GM21423 (cell line): ENCODE measurements around the gene MYBPC1.
"Not testable (repeated sequence)": the region's sequence is repeated elsewhere in the genome, so short reads cannot be mapped to it uniquely, and the experiment has no call there.

Experiments
- ATAC-seq: cut with Tn5 transposase; IDR thresholded peaks from one replicate; pipeline ENCODE4 v1.9.1; 2021; ENCODE audit warnings: mild to moderate bottlenecking, moderate library complexity; ENCODE audit not compliant: unreplicated experiment

Gene MYBPC1

GRCh38 chr12:101594700-101595099 lies at the start of gene MYBPC1:
TSS of gene MYBPC1 (plus strand) at chr12:101594971. CDS start at chr12:101595071, 100 bp downstream.
- no peak for ATAC-seq

GRCh38 chr12:101551362-101552114 lies 43.2 kb upstream of the MYBPC1 start:
- no peak for ATAC-seq

DNA sequence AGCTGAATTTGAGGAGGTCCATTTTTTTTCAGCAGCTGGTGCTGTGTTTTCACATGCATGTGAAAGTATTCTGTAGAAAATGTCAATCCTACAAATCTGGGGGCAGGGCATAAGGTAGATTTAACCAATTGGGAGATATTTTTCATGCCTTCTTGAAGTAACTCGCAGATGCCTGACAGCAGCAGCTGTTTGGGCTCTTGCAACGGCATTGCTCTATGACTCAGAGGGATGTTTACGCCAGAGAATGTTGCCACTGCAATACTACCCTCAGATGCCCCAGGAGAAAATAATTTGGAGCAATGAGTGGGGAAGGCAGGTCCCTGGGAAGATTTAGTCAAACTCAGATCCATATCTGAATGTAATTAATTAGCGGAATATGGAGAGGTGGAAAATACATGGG lies 42.5 kb upstream of the MYBPC1 start:
- no peak for ATAC-seq

DNA sequence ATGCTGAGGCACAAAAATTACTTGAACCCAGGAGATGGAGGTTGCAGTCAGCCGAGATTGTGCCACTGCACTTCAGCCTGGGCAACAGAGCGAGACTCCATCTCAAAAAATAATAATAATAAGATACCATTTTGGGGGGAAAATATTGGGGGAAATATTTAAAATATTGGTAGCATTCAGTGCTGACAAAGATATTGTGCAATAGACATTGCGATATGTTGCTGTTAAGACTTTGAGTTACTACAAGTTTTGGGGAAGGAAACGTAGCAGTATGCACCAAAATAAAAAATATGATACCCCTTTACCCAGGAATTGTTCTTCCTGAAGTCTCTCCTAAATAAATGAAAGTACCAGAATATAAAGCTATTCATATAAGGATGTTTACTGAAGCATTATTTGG lies 37.7 kb upstream of the MYBPC1 start:
- ATAC-seq: no peak

GRCh38 chr12:101558726-101559125 lies 36.0 kb upstream of the MYBPC1 start:
- ATAC-seq: not testable (repeated sequence)

GRCh38 chr12:101563212-101563611 lies 31.6 kb upstream of the MYBPC1 start:
- ATAC-seq: no peak

DNA sequence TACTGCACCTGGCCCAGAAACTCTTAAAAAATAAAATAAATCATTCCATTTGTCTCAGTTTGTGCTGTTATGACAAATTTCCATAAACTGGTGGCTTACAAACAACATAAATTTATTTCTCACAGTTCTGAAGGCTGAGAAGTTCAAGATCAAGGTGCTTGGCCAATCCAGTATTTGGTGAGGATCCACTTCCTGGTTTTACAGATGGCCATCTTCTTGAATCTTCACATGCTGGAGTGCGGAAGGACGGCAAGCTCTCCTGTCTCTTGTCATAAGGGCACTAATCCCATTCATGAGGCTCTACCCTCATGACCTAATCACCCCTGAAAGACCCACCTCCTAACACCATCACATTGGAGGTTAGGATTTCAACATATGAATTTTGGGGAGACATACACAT lies 29.9 kb upstream of the MYBPC1 start:
- no peak for ATAC-seq

DNA sequence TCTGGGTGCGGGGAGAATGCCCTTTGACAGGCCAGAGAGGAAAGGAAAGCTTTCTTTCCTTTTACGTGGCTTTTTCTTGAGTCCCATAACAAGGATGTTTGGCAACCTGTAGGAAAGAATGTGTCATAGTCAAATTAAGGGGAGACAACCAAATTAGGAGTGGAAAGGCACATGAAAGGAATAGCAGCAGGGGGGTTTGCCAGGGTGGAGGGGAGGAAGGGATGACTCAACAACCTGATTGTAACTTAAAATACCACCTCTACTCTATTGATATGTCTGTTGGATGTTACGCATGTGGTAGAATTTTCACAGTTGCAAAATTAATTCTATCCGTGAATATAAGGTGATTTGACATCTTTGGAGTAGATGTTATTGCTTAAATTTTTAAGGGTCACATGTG lies 28.5 kb upstream of the MYBPC1 start:
- no peak for ATAC-seq

DNA sequence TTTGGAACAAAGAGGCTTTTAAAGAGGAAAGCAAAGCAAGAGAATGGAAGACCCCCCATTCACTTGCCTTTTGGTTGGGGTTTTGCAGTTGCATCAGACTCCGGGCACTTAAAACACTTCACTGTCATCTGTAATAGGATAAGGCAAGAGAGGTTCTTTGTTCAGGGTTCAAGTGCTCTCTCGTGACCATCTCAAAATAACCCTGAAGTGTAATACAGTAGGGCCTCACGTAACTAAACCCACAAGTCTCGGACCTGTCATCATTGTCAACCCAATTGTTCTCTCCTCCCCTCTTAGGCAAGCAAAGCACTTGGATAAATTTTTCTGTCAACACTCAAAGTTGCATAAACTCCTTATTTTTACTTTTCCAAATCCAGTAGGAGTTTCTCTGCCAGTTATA lies 26.9 kb upstream of the MYBPC1 start:
- no peak for ATAC-seq

- no peak for ATAC-seq
Observed at GRCh38 chr12:101570047-101570446, 24.7 kb upstream of the MYBPC1 start.

DNA sequence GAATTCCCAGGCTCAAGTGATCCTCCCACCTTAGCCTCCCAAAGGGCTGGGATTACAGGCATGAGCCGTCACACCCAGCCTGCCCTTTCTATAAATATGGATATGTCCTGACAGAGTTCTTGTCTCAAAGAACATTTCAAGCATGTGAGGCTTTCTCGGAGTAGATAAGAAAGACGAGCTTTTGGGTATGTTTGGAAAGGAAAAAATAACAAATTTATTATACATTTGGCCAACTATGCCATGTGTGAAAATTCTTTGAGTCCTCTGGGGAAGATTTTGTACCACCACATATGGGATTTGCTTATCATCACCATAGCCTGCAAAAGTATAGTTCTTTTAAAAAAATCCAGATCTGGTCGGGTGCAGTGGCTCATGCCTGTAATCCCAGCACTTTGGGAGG lies 23.7 kb upstream of the MYBPC1 start:
- ATAC-seq: no peak

DNA sequence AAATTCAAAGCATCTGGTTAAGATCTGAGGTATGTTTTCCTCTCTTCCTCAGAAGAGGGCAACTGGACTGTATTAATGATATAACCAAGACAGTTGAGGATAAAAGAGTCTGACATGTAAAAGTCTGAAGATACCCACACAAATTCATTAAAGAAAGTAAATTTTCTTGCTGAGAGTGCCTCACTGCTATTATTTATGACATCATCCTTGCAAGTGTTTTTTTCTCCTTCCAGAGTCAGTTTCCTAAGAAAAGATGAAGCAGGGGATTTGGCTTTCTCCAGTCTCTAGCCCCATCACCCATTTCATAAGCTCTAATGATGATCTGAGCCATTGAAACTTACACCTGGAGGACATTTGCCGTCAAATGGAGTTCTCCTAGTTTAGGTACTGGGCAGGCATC lies 21.0 kb upstream of the MYBPC1 start:
- ATAC-seq: no peak

DNA sequence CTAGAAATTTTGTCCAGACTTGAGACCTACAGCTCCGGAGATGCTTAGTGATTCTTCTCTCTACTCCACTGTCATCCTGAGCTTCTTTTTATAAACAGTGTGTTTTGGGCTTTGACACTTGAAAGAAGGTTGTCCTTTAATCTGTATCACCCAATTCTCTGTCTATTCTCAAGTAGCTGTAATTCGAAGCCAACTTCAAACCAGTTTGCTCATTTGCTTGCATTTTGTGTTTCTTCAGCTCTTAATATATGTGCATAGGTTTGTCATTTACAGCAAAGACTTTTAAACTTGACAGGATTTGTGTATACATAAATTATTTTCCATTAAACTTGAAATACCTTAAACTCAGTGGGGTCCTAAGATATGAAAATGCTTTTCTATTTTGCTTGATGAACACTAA lies 16.4 kb upstream of the MYBPC1 start:
- ATAC-seq: no peak

GRCh38 chr12:101581190-101581589 lies 13.6 kb upstream of the MYBPC1 start:
- no peak for ATAC-seq

GRCh38 chr12:101582937-101583336 lies 11.8 kb upstream of the MYBPC1 start:
- no peak for ATAC-seq

DNA sequence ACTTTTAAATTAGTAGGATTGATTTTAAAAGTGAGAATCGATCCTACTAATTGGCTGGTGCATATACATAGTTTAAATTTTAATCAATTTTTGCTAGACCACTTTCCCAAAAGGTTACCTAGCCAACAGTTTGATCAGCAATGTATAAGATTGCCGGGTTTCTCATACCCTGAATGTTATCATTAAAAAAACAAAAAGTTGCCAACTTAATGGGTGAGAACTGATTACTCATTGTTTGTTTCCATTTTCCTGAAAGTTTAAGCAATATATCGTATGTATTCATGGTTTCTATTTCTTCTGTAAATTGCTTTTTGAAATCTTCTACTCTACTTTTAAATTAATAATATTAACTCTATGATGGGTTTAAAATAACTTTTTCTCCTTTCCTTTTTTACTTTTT lies 4.4 kb upstream of the MYBPC1 start:
- ATAC-seq: no peak

DNA sequence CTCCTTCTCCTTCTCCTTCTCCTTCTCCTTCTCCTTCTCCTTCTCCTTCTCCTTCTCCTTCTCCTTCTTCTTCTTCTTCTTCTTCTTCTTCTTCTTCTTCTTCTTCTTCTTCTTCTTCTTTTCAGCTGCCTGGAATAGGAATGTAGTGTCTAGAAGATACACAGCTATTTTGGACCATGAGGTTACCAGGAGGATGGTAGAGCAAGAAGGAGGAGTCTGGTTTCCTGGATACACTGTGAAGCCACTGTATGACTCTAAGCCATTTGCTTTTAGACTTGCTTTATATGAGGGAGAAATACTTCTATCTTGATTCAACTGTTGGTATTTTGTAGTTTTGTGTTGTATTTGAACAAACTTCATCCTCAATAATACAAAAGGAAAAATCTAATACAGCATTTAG lies 3.0 kb upstream of the MYBPC1 start:
- ATAC-seq: no peak

GRCh38 chr12:101592448-101592847 lies 2.3 kb upstream of the MYBPC1 start:
- ATAC-seq: no peak

GRCh38 chr12:101592921-101593320 lies 1.9 kb upstream of the MYBPC1 start:
- no peak for ATAC-seq

- ATAC-seq: no peak
Observed at GRCh38 chr12:101596172-101596571, 1.4 kb downstream of the MYBPC1 start.

GRCh38 chr12:101597164-101597563 lies 2.4 kb downstream of the MYBPC1 start:
- ATAC-seq: no peak

DNA sequence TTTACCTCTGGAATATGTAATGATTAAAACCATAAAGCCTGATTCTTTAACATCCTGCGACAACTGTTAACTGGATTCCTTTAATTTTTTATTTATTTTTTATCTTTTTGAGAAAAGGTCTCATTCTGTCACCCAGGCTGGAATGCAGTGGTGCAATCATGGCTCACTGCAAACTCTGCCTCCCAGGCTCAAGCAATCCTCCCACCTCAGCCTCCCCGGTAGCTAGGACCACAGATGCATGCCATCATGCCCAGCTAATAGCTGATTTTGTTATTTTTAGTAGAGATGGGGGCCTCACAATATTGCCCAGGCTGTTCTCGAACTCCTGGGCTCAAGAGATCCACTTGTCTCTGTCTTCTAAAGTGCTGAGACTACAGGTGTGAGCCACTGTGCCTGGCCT lies 3.7 kb downstream of the MYBPC1 start:
- ATAC-seq: no peak

- no peak for ATAC-seq
Observed at GRCh38 chr12:101599311-101599710, 4.5 kb downstream of the MYBPC1 start.
